ENCODE measurements around the gene UPK3B. TPM values are rescaled to one million over a fixed set of nuclear protein-coding genes. Genes with fewer than 3 reads are reported as not detected.
"Not testable (repeated sequence)": the region's sequence is repeated elsewhere in the genome, so short reads cannot be mapped to it uniquely, and the experiment has no call there.

Gene UPK3B
- total RNA-seq, 4 donors from 2014 or later = 2.1 to 8.6 (median 3.1) TPM

GRCh38 chr7:76549025-76549854, 38.9 kb downstream of the UPK3B start:
- Histone ChIP-seq H3K4me3 (peak overlapping the region; percentile 69 to 99 (median 98)), H3K27ac (peak overlapping the region; percentile 82 to 94 (median 89))
- not testable (repeated sequence) for H3K27me3 ChIP-seq, H3K4me1 ChIP-seq, H3K36me3 ChIP-seq, H3K9me3 ChIP-seq
- peak; percentile 61 to 88 for TF ChIP-seq EP300 (IDR thresholded peaks at IDR 0.05)
- TF ChIP-seq, protein P1, sequence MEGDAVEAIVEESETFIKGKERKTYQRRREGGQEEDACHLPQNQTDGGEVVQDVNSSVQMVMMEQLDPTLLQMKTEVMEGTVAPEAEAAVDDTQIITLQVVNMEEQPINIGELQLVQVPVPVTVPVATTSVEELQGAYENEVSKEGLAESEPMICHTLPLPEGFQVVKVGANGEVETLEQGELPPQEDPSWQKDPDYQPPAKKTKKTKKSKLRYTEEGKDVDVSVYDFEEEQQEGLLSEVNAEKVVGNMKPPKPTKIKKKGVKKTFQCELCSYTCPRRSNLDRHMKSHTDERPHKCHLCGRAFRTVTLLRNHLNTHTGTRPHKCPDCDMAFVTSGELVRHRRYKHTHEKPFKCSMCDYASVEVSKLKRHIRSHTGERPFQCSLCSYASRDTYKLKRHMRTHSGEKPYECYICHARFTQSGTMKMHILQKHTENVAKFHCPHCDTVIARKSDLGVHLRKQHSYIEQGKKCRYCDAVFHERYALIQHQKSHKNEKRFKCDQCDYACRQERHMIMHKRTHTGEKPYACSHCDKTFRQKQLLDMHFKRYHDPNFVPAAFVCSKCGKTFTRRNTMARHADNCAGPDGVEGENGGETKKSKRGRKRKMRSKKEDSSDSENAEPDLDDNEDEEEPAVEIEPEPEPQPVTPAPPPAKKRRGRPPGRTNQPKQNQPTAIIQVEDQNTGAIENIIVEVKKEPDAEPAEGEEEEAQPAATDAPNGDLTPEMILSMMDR (IDR thresholded peaks at IDR 0.05) = peak in 2 of 5 experiments; percentile 16 to 45
- peak in 1 of 2 donors; percentile 62 for TF ChIP-seq POLR2A (IDR thresholded peaks at IDR 0.05)
- WGBS, 2 donors = 0% methylated on average over 10 to 62 of the region's 71 CpGs
- DNase-seq (ENCODE audit: low spot score in 2 of 2) = peak; percentile 69 to 72

- not testable (repeated sequence) for H3K9me3 ChIP-seq; H3K27me3 ChIP-seq; H3K36me3 ChIP-seq; DNase-seq (ENCODE audit: low spot score in 2 of 2); H3K4me1 ChIP-seq
- Histone ChIP-seq H3K27ac (peak overlapping the region; percentile 82 to 94 (median 89)), H3K4me3 (peak overlapping the region; percentile 69 to 99 (median 98))
- 0 to 1% methylated on average over 18 to 19 of the region's 19 CpGs for WGBS, 2 donors
Measured at GRCh38 chr7:76549855-76550248, 39.5 kb downstream of the UPK3B start.

DNA sequence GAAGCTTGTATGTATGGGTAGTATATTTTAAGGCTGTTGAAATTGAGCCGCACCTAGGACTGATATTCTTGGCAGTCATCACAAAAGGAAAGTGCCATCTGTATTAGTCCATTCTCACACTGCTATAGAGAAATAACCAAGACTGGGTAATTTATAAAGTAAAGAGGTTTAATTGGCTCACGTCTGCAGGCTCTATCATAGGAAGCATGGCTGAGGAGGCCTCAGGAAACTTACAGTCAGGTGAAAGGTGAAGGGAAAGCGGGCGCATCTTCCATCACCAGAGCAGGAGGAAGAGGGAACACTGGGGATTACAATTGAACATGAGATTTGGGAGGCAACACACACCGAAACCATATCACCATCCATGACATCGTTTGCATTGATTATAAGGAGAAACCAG, 41.6 kb downstream of the UPK3B start:
- not testable (repeated sequence) for H3K4me1 ChIP-seq; H3K9me3 ChIP-seq; H3K4me3 ChIP-seq; H3K36me3 ChIP-seq; H3K27me3 ChIP-seq; H3K27ac ChIP-seq; DNase-seq (ENCODE audit: low spot score in 2 of 2)
- WGBS, 2 donors = 89 to 96% methylated on average over 6 of the region's 6 CpGs

DNA sequence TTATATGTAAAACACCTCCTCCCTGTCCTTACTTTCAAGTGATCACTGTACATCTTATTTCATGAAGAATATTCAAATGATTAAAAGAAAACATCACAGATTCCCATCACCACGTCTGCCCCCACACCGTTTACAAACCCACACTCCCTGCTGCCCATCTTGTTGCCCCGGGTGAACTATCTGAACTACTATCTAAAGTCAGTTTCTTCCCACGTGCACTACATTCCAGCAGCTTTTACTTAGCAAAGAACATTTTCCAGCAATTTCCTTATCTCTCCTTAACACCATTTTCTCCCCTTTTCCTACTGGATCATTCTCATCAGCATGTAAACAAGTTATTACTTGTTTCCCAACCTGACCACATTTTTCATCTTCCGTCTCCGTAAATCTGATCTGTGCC, 49.3 kb downstream of the UPK3B start:
- H3K27me3 ChIP-seq; H3K4me1 ChIP-seq; DNase-seq (ENCODE audit: low spot score in 2 of 2); H3K4me3 ChIP-seq; H3K27ac ChIP-seq; H3K9me3 ChIP-seq; H3K36me3 ChIP-seq: not testable (repeated sequence)
- WGBS, 2 donors = 56 to 68% methylated on average over 6 of the region's 6 CpGs

GRCh38 chr7:76560157-76560556, 49.8 kb downstream of the UPK3B start:
- 76 to 81% methylated on average over 3 to 4 of the region's 4 CpGs for WGBS, 2 donors
- not testable (repeated sequence) for H3K9me3 ChIP-seq; H3K36me3 ChIP-seq; H3K27ac ChIP-seq; H3K27me3 ChIP-seq; H3K4me3 ChIP-seq; H3K4me1 ChIP-seq; DNase-seq (ENCODE audit: low spot score in 2 of 2)

- WGBS, 2 donors = 94 to 100% methylated on average over 3 of the region's 3 CpGs
- not testable (repeated sequence) for H3K27ac ChIP-seq; H3K27me3 ChIP-seq; H3K9me3 ChIP-seq; H3K4me3 ChIP-seq; H3K4me1 ChIP-seq; H3K36me3 ChIP-seq; DNase-seq (ENCODE audit: low spot score in 2 of 2)
Measured at GRCh38 chr7:76561342-76561741, 51.0 kb downstream of the UPK3B start.

- not testable (repeated sequence) for H3K4me3 ChIP-seq; H3K9me3 ChIP-seq; DNase-seq (ENCODE audit: low spot score in 2 of 2); H3K4me1 ChIP-seq; H3K27ac ChIP-seq; H3K27me3 ChIP-seq
- H3K36me3 ChIP-seq = peaks cover 0 to 11% (median 0%) of the 10 kb centered on the region in 3 donors
- WGBS, 2 donors = 94 to 95% methylated on average over 3 of the region's 3 CpGs
Measured at GRCh38 chr7:76565001-76565400, 54.6 kb downstream of the UPK3B start.

Small RNA genes within 50 kb of the gene (small RNA-seq; reads per million reads assigned to genes)
- not detected for gene RF00019

Other genes starting within 250 kb of the UPK3B start
- gene HSPB1, start 207.9 kb upstream of the UPK3B start, total RNA-seq = 100 to 1,000 TPM; 272 to 385 (median 324) TPM
- gene YWHAG, start 151.6 kb upstream of the UPK3B start, total RNA-seq = 10 to 100 TPM; 54.9 to 96.6 (median 81.7) TPM
- gene SSC4D, start 100.9 kb upstream of the UPK3B start, total RNA-seq = under 1 TPM in 1 of 4 donors, not detected in 3; 0.84 TPM
- 10 to 100 TPM in 1 of 4 donors, 1 to 10 TPM in 2, not detected in 1; 1.2 to 19.4 (median 2.4) TPM for gene ZP3, start 85.6 kb upstream of the UPK3B start, total RNA-seq
- 10 to 100 TPM; 26.8 to 49.2 (median 33.7) TPM for gene DTX2, start 48.8 kb upstream of the UPK3B start, total RNA-seq
- under 1 TPM in 1 of 4 donors, not detected in 3; 0.98 TPM for gene SPDYE16, start 32.7 kb downstream of the UPK3B start, total RNA-seq
- 10 to 100 TPM in 1 of 4 donors, 1 to 10 TPM in 3; 7.5 to 15.7 (median 9.1) TPM for gene POMZP3, start 116.7 kb downstream of the UPK3B start, total RNA-seq